Upper lobe of left lung (tissue), 6 donors: ENCODE measurements around the gene HOGA1. TPM values are rescaled to one million over a fixed set of nuclear protein-coding genes. Genes with fewer than 3 reads are reported as not detected.

Experiments used
- ATAC-seq, 2 donors: fragments of 200-7000 bp; cut with Tn5 transposase; one replicate each; pipeline ENCODE4 v1.9.1; 2022; ENCODE audit warnings: mild to moderate bottlenecking in 2 of 2, moderate library complexity in 2 of 2; ENCODE audit not compliant: low FRiP score in 2 of 2
- DNase-seq, 2 donors: peaks; one replicate each; pipeline ENCODE4 v3.0.0-alpha.2; 2019 to 2020
- H3K27ac ChIP-seq, 4 donors: fragments of 200-600 bp; sonication (generic); one replicate each; pipeline ENCODE4 v1.5.1; 2016 to 2019
- H3K27me3 ChIP-seq, 4 donors: fragments of 200-600 bp; sonication (generic); one replicate each; pipeline ENCODE4 v1.5.1; 2017 to 2019
- H3K36me3 ChIP-seq, 4 donors: fragments of 200-600 bp; sonication (generic); one replicate each; pipeline ENCODE4 v1.5.1; 2016 to 2019
- H3K4me1 ChIP-seq, 4 donors: fragments of 200-600 bp; sonication (generic); one replicate each; pipeline ENCODE4 v1.5.1; 2018 to 2019
- H3K4me3 ChIP-seq, 4 donors: fragments of 200-600 bp; sonication (generic); one replicate each; pipeline ENCODE4 v1.5.1; 2017 to 2019; ENCODE audit warnings: mild to moderate bottlenecking in 2 of 4, moderate library complexity in 1 of 4
- H3K9me3 ChIP-seq, 4 donors: fragments of 200-600 bp; sonication (generic); one replicate each; pipeline ENCODE4 v1.5.1; 2018 to 2019
- EP300 ChIP-seq, 4 donors: sonication (generic); formaldehyde crosslinking; IDR thresholded peaks; one replicate each; pipeline ENCODE4 v1.5.1; 2017; ENCODE audit warnings: antibody characterized with exemption in 4 of 4, control low read depth in 2 of 4
- POLR2A ChIP-seq, 4 donors: fragments of 450-650 bp; IDR thresholded peaks; one replicate each; pipeline ENCODE4 v1.5.1; 2016 to 2017; ENCODE audit warnings: antibody characterized with exemption in 4 of 4, mild to moderate bottlenecking in 2 of 4
- POLR2AphosphoS5 ChIP-seq, 2 donors: sonication (generic); formaldehyde crosslinking; IDR thresholded peaks; one replicate each; pipeline ENCODE4 v1.5.1; 2017; ENCODE audit warnings: antibody characterized with exemption in 2 of 2
- WGBS, 2 donors: methylation state at CpG; one replicate each; pipeline ENCODE4 v1.1.5; 2017 to 2018; 5-methylcytosine and 5-hydroxymethylcytosine counted together
- total RNA-seq, 6 donors: library from RNA; depleted of rRNA in 4 of 6; stranded (reverse); fragments of >200 nt in 4 of 6; gene quantifications; one replicate each; pipeline versions ENCODE4 v1.1.0 to v1.2.1, GENCODE V29; 2016 to 2021
- TF ChIP-seq, protein P1 (sequence below), 6 experiments: fragments of 450-650 bp in 4 of 6; fragments of 200-600 bp in 2 of 6; sonication (generic) in 2 of 6; IDR thresholded peaks; one replicate each; pipeline ENCODE4 v1.5.1; 2016 to 2019; ENCODE audit warnings: antibody characterized with exemption in 6 of 6
- donor health status: DM: no; HTN: no; CAD: no; lungs with moderate emphysema.
- donor health status: DM: no; HTN: yes; CAD: no; lungs with severe emphysema.

The HOGA1 gene
- total RNA-seq, 6 donors from 2014 or later, result 0.39 to 4.2 (median 1.9) TPM

DNA sequence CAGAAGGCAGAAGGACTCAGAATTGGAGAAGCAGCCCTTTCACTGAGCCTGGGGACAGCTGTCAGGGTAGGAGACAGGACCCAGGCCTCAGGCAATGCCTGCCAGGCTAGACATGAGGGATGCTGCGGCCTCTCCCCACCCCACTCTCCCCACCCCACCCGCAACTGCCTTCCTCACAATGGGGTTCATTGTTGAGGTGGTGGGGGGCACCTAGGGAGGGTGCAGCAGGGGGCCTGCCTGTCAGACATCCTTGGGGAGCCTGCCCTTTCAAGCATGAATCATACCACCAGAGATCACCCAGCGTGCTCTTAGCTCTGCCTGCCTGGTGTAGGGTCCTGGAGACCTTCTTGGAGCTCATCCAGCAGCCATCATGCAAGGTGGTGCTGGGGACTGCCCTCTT is 5.3 kb downstream of the HOGA1 start, which contains the start of gene C10orf62:
Gene C10orf62, plus strand, starts transcription at position 243 of the 400 bp plus-strand sequence. CDS start 177 bp downstream, outside the sequence.
- Histone ChIP-seq H3K27me3 (no peaks in the 10 kb centered on the region), H3K36me3 (no peaks in the 10 kb centered on the region), H3K4me3 (no peak within 1 kb of the TSS), H3K4me1 (peaks cover 0 to 8% (median 0%) of the 10 kb centered on the region in 4 donors), H3K27ac (no peak within 1 kb of the TSS), H3K9me3 (no peaks in the 10 kb centered on the region)
- ATAC-seq (no peak), DNase-seq (no peak)
- WGBS, 2 donors, result 83 to 95% methylated on average over 2 to 3 of the region's 3 CpGs
- TF ChIP-seq POLR2A (IDR thresholded peaks at IDR 0.05) (no peak), EP300 (IDR thresholded peaks at IDR 0.05) (no peak), POLR2AphosphoS5 (IDR thresholded peaks at IDR 0.05) (no peak)
- TF ChIP-seq, protein P1, sequence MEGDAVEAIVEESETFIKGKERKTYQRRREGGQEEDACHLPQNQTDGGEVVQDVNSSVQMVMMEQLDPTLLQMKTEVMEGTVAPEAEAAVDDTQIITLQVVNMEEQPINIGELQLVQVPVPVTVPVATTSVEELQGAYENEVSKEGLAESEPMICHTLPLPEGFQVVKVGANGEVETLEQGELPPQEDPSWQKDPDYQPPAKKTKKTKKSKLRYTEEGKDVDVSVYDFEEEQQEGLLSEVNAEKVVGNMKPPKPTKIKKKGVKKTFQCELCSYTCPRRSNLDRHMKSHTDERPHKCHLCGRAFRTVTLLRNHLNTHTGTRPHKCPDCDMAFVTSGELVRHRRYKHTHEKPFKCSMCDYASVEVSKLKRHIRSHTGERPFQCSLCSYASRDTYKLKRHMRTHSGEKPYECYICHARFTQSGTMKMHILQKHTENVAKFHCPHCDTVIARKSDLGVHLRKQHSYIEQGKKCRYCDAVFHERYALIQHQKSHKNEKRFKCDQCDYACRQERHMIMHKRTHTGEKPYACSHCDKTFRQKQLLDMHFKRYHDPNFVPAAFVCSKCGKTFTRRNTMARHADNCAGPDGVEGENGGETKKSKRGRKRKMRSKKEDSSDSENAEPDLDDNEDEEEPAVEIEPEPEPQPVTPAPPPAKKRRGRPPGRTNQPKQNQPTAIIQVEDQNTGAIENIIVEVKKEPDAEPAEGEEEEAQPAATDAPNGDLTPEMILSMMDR (IDR thresholded peaks at IDR 0.05), result no peak

DNA sequence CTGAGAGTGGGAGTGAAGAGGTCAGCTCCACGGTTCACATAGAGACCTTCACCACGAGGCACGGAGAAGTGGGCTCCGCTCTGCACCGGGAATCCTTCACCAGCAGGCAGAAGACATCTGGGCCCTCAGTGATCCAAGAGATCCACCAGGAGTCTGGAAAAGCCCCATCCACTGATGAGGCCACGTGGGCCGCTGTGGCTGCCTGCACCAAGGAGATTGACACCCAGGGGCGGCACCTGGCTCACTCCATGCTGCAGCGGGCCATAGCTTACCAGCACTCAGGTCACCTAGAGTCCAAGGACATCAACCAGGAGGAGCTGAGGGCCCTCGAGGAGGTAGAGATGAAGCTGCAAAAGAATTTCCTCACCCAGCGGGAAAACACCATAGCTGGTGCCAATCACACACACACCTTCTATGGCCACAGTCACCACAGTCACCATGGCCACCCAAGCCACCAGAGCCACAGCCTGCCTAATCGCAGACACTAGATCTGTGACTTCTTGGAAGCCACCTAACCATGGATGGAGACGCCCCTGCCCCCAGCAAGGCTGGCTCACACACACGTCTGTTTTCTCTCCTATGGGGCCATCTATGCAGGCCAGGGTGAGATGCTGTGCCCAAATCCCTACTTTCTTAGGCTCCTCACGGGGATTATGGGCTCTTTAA is 6.0 kb downstream of the HOGA1 start:
- TF ChIP-seq, protein P1 (IDR thresholded peaks at IDR 0.05), result no peak
- TF ChIP-seq POLR2AphosphoS5 (IDR thresholded peaks at IDR 0.05) (no peak), POLR2A (IDR thresholded peaks at IDR 0.05) (no peak), EP300 (IDR thresholded peaks at IDR 0.05) (no peak)
- Histone ChIP-seq H3K36me3 (no peaks in the 10 kb centered on the region), H3K27me3 (no peaks in the 10 kb centered on the region), H3K27ac (no peak overlapping the region), H3K4me1 (peaks cover 0 to 8% (median 0%) of the 10 kb centered on the region in 4 donors), H3K9me3 (no peaks in the 10 kb centered on the region), H3K4me3 (no peak overlapping the region)
- no peak for ATAC-seq
- no peak for DNase-seq
- WGBS, 2 donors, result 91 to 100% methylated on average over 7 to 11 of the region's 15 CpGs

DNA sequence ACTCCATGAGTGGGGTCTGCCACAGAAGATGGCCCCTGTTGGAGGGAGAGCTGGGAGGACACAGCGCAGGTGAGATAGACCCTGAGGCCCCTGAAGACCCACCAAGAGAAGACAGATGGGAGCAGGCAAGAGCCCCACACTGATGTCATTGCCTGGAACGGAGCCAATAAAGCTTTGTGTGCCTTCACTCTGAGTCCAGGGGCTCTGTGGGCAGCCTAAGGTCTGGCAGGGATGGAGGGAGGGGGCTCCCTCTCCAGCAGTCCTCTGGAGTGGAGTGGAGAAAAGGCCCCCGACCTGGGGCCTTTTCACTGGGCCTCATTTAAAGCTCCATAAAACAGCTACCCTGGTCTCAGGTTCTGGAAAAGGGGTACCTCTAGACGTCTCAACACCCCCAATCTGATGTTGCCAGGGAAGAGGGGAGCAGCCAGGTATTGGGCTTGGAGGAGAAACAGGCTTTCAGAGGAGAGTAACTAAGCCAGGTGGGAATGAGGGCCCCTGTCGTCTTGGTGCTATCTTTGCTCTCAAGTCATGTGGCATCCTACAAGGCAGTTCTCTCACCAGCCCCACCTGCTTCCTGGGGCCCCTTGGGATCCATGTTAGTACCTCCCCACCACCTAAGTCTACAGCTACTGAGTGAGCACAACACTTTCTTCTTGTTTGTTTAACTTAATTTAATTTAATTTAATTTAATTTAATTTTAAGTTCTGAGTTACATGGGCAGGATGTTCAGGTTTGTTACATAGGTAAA is 6.7 kb downstream of the HOGA1 start:
- H3K27me3 ChIP-seq, result no peaks in the 10 kb centered on the region

DNA sequence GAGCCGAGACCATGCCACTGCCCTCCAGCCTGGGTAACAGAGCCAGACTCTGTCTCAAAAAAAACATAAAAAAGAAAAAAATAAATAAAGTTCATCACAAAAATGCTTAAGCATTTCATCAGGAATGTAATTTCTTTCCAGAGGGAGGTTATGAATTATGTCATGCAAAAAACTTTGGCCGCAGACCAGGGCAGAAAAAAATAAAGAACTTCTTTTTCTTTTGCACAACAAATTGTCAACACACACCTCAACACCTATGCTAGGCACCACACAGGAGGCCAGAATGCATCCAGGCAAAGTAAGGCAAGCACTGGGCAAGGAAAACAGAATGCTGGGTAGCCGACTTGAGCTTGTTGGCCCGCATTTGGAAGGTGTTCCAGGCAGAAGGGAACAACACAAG is 9.2 kb downstream of the HOGA1 start:
- Histone ChIP-seq H3K27ac (peak overlapping the region in 1 of 4 donors; percentile 1), H3K9me3 (no peaks in the 10 kb centered on the region), H3K4me3 (no peak overlapping the region), H3K4me1 (peaks cover 4 to 15% (median 13%) of the 10 kb centered on the region in 4 donors), H3K36me3 (no peaks in the 10 kb centered on the region), H3K27me3 (no peaks in the 10 kb centered on the region)
- DNase-seq (no peak), ATAC-seq (no peak)
- TF ChIP-seq, protein P1 (IDR thresholded peaks at IDR 0.05), result no peak
- TF ChIP-seq POLR2A (IDR thresholded peaks at IDR 0.05), result no peak
- no peak for TF ChIP-seq EP300 (IDR thresholded peaks at IDR 0.05)
- no peak for TF ChIP-seq POLR2AphosphoS5 (IDR thresholded peaks at IDR 0.05)
- WGBS, 2 donors, result 68 to 77% methylated on average over 4 of the region's 4 CpGs

More for the DNA sequence above, 6.7 kb downstream of the HOGA1 start:
- peaks cover 0 to 9% (median 0%) of the 10 kb centered on the region in 4 donors for H3K4me1 ChIP-seq
- 64 to 74% methylated on average over 4 to 5 of the region's 5 CpGs for WGBS, 2 donors
- H3K4me3 ChIP-seq, result no peak overlapping the region
- ATAC-seq (no peak), DNase-seq (no peak)
- TF ChIP-seq EP300 (IDR thresholded peaks at IDR 0.05) (no peak), POLR2A (IDR thresholded peaks at IDR 0.05) (no peak), POLR2AphosphoS5 (IDR thresholded peaks at IDR 0.05) (no peak)
- no peaks in the 10 kb centered on the region for H3K36me3 ChIP-seq
- no peaks in the 10 kb centered on the region for H3K9me3 ChIP-seq
- H3K27ac ChIP-seq, result no peak overlapping the region
